IMR-90 (cell line): ENCODE results near the gene DOLPP1. TPM values are rescaled to one million over a fixed set of nuclear protein-coding genes. Genes with fewer than 3 reads are reported as not detected.

Experiments used
- ATAC-seq: fragments of 200-7000 bp; cut with Tn5 transposase; 2 replicates; pipeline ENCODE4 v1.9.1; 2020; ENCODE audit warnings: low read depth, mild to moderate bottlenecking, moderate library complexity
- BruUV-seq: library from RNA; stranded (reverse); fragments of 400-500 nt; replicated peaks from 2 replicates; lab custom pipeline; 2021; lab: Mats Ljungman, UMichigan
- CTCF ChIA-PET: fragments of 300-600 bp; formaldehyde crosslinking; extraction: SDS; loops from one replicate; lab custom pipeline; 2021; ENCODE audit warnings: antibody characterized with exemption; lab: Yijun Ruan, JAX
- POLR2A ChIA-PET: fragments of 300-600 bp; sonication (Branson Sonifier 250); formaldehyde crosslinking; loops from one replicate; lab custom pipeline; 2022; ENCODE audit warnings: antibody characterized with exemption; ENCODE audit not compliant: unreplicated experiment; lab: Charles Lee
- DNase-seq: peaks from one replicate; pipeline ENCODE4 v3.0.0; 2013
- H2AFZ ChIP-seq: replicated peaks from 2 replicates; pipeline ENCODE3; 2013; ENCODE audit warnings: low read length, mild to moderate bottlenecking; ENCODE audit not compliant: poor library complexity
- H2AK5ac ChIP-seq: 2 replicates; pipeline ENCODE4 v1.6.1; 2013; ENCODE audit warnings: low read depth, low read length, inconsistent platforms
- H2AK9ac ChIP-seq: replicated peaks from 2 replicates; pipeline ENCODE3; 2013; ENCODE audit warnings: mild to moderate bottlenecking, low read depth, low read length, moderate library complexity; ENCODE audit not compliant: poor library complexity
- H2BK120ac ChIP-seq: 2 replicates; pipeline ENCODE4 v1.6.1; 2013; ENCODE audit warnings: low read depth, low read length, inconsistent platforms
- H2BK15ac ChIP-seq: 3 replicates; pipeline ENCODE4 v1.6.1; 2013; ENCODE audit warnings: low read depth, low read length, inconsistent platforms
- H2BK20ac ChIP-seq: 2 replicates; pipeline ENCODE4 v1.6.1; 2013; ENCODE audit warnings: low read depth, mild to moderate bottlenecking, inconsistent platforms, low read length, moderate library complexity
- H2BK5ac ChIP-seq: 2 replicates; pipeline ENCODE4 v1.6.1; 2013; ENCODE audit warnings: mild to moderate bottlenecking, low read depth, low read length, inconsistent platforms; ENCODE audit not compliant: poor library complexity, severe bottlenecking
- H3K14ac ChIP-seq: replicated peaks from 2 replicates; pipeline ENCODE4 v1.6.1; 2013; ENCODE audit warnings: low read depth, low read length, inconsistent platforms
- H3K18ac ChIP-seq: 2 replicates; pipeline ENCODE4 v1.6.1; 2013; ENCODE audit warnings: low read depth, low read length, control low read depth
- H3K23ac ChIP-seq: 2 replicates; pipeline ENCODE4 v1.6.1; 2013; ENCODE audit warnings: low read depth, low read length, inconsistent platforms
- H3K27ac ChIP-seq: 2 replicates; pipeline ENCODE4 v1.5.1; 2013; ENCODE audit warnings: mild to moderate bottlenecking, control low read depth, low read length; ENCODE audit not compliant: insufficient read depth
- H3K27me3 ChIP-seq: 2 replicates; pipeline ENCODE4 v1.6.1; 2013; ENCODE audit warnings: low read length; ENCODE audit not compliant: control insufficient read depth, insufficient read depth
- H3K36me3 ChIP-seq: 2 replicates; pipeline ENCODE4 v1.6.1; 2013; ENCODE audit warnings: low read length, mixed read lengths; ENCODE audit not compliant: control insufficient read depth, insufficient read depth
- H3K4ac ChIP-seq: 2 replicates; pipeline ENCODE4 v1.6.1; 2013; ENCODE audit warnings: low read depth, low read length, inconsistent platforms
- H3K4me1 ChIP-seq: 2 replicates; pipeline ENCODE4 v1.6.1; 2013; ENCODE audit warnings: low read length, mixed read lengths; ENCODE audit not compliant: control insufficient read depth, insufficient read depth
- H3K4me2 ChIP-seq: 2 replicates; pipeline ENCODE4 v1.6.1; 2013; ENCODE audit warnings: low read depth, mild to moderate bottlenecking, control low read depth, low read length, moderate library complexity
- H3K4me3 ChIP-seq: 2 replicates; pipeline ENCODE4 v1.5.1; 2013; ENCODE audit warnings: low read depth, mild to moderate bottlenecking, control low read depth, low read length, moderate library complexity; ENCODE audit not compliant: insufficient read depth
- H3K56ac ChIP-seq: 2 replicates; pipeline ENCODE4 v1.6.1; 2013; ENCODE audit warnings: low read length, inconsistent platforms; ENCODE audit not compliant: insufficient read depth; ENCODE audit errors: extremely low read depth
- H3K79me1 ChIP-seq, 2 experiments: 2 replicates each; pipeline ENCODE4 v1.6.1; 2013; ENCODE audit warnings: low read length in 2 of 2, inconsistent platforms in 1 of 2, low read depth in 1 of 2
- H3K9ac ChIP-seq: 2 replicates; pipeline ENCODE4 v1.6.1; 2013; ENCODE audit warnings: low read depth, low read length, control low read depth
- H3K9me1 ChIP-seq: 2 replicates; pipeline ENCODE4 v1.6.1; 2013; ENCODE audit warnings: low read length, inconsistent platforms; ENCODE audit not compliant: insufficient read depth
- H3K9me3 ChIP-seq: 2 replicates; pipeline ENCODE4 v1.6.1; 2013; ENCODE audit warnings: low read length; ENCODE audit not compliant: control insufficient read depth, insufficient read depth
- H4K20me1 ChIP-seq: 2 replicates; pipeline ENCODE4 v1.6.1; 2013; ENCODE audit warnings: low read length, inconsistent platforms; ENCODE audit not compliant: insufficient read depth
- H4K5ac ChIP-seq: 2 replicates; pipeline ENCODE4 v1.6.1; 2013; ENCODE audit warnings: mild to moderate bottlenecking, low read depth, low read length, control low read depth
- H4K8ac ChIP-seq, 2 experiments: 2 replicates each; pipeline ENCODE4 v1.6.1; 2013; ENCODE audit warnings: low read depth in 2 of 2, low read length in 2 of 2, control low read depth in 1 of 2, inconsistent platforms in 1 of 2
- H4K91ac ChIP-seq: 2 replicates; pipeline ENCODE4 v1.6.1; 2013; ENCODE audit warnings: low read depth, low read length, inconsistent platforms; ENCODE audit not compliant: insufficient read depth
- CEBPB ChIP-seq: IDR thresholded peaks from 2 replicates; pipeline ENCODE4 v1.6.1; 2012; ENCODE audit warnings: low read depth, low read length, improper control_type of control experiment
- CTCF ChIP-seq: conservative IDR thresholded peaks from 2 replicates; pipeline ENCODE4 v1.5.1; 2012; ENCODE audit warnings: mild to moderate bottlenecking, low read depth, low read length, improper control_type of control experiment
- RCOR1 ChIP-seq: IDR thresholded peaks from 2 replicates; pipeline ENCODE4 v1.6.1; 2012; ENCODE audit warnings: mild to moderate bottlenecking, low read length, improper control_type of control experiment; ENCODE audit not compliant: insufficient replicate concordance
- USF2 ChIP-seq: fragments of 150-350 bp; IDR thresholded peaks from 2 replicates; pipeline ENCODE4 v1.6.1; 2017; ENCODE audit warnings: mild to moderate bottlenecking, antibody characterized with exemption, low read length, low read depth
- WGBS, 2 experiments: methylation state at CpG; one replicate each; pipeline versions ENCODE4 v1.1.5 to v1.1.7; 2013; ENCODE audit warnings: missing lambda C conversion rate in 2 of 2; ENCODE audit not compliant: insufficient read length in 1 of 2; ENCODE audit errors: extremely low coverage in 2 of 2; 5-methylcytosine and 5-hydroxymethylcytosine counted together
- dilution Hi-C: fragments of 300-500 bp; cut with HindIII; formaldehyde crosslinking; loops from one replicate; pipeline ENCODE4 v1.14.3; 2018; ENCODE audit warnings: low sequenced_read_pairs; ENCODE audit not compliant: unreplicated experiment
- in situ Hi-C: fragments of 300-500 bp; cut with MboI; formaldehyde crosslinking; loops from 3 replicates; pipeline ENCODE4 v1.14.3; 2019; ENCODE audit warnings: low sequenced_read_pairs, inconsistent platforms, mixed read lengths
- intact Hi-C: fragments of 100-400 bp; cut with micrococcal nuclease; formaldehyde crosslinking; loops from 2 replicates; pipeline ENCODE4 v1.10.0; 2022
- polyA plus RNA-seq, 3 experiments: library from polyadenylated mRNA; depleted of rRNA; stranded (reverse); fragments of >200 nt; gene quantifications; 2 replicates each; pipeline ENCODE4 v1.2.3, GENCODE V29; 2012; ENCODE audit warnings: low replicate concordance in 1 of 3
- total RNA-seq: library from RNA; depleted of rRNA; stranded (reverse); fragments of >200 nt; gene quantifications from 2 replicates; pipeline ENCODE4 v1.2.3, GENCODE V29; 2012

The DOLPP1 gene
- total and polyA plus RNA-seq, 2 of the 4 experiments (the other 2 are of a cell fraction): 7.0 to 16.5 TPM

DNA sequence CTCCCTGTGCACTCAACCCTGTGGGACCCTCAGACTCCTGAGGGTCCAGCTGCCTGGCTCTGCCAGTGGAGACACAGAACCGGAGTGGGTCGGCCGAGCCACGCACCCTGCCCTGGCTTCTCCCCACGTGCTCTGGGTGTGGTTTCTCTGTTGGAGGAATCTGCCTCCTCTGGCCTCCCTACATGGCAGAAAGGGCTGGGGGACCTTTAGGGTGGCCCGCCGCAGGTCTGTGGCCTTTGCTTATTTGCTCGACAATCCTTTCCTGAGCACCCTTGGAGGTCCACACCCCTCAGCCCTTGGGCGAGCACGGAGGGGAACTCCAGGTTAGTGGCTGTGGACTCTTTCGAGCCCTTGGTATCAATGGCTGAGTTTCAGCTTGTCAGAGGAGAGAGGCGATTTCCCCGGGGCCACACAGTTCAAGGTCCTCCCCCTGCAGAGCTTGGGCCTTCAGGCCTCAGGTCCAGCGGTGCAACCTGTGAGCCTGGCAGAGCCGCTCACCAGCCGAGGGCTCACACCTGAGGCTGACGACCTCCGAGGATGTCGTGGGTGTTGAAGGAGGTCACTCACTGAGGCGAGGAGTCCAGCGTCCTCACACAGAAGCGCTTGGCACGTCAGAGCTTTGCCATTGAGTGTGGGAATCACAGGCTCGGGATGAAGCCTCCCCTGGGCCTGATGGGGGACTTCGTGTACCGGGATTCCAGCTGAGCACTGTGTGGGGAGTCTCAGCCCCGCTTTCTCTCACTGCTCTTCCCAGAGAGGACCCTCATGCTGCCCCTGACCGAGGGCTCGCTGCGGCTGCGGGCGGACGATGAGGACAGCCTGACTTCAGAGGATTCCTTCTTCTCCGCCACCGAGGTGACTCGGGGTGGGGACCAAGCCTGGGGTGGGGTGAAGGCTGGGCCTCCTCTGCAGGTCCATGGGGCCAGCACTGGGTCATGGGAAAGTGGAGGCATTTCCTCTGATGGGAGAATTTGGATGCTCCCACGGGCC lies 20.8 kb upstream of the DOLPP1 start (continued):
- TF ChIP-seq CTCF: no peak

DNA sequence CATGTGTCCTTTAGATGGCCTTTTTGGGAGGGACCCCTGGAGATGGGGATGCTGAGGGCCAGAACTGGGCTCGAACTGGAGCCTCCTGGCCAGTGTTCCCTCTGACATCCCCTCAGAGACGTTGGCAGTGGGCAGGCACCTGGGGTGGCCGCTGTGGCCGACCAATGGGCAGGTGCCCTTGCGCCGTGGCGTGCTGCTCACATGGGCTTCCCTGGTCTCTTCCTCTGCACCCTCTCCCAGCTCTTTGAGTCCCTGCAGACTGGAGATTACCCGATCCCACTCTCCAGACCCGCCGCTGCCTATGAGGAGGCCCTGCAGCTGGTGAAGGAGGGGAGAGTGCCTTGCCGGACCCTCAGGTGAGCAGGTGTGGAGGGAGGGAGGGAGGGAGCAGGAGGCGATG lies 19.9 kb upstream of the DOLPP1 start:
- intact Hi-C loops (no loop called here), in situ Hi-C loops (no loop called here), dilution Hi-C loops (no loop called here)
- H3K79me1 ChIP-seq: peaks cover 0 to 11% of the 10 kb centered on the region in 2 experiments; a peak in 1 of 4 replicates
- H3K36me3 ChIP-seq: peaks cover 48% of the 10 kb centered on the region
- H2BK120ac ChIP-seq: no peak overlapping the region
- no peak overlapping the region for H3K23ac ChIP-seq
- H4K5ac ChIP-seq: no peak overlapping the region
- H2BK5ac ChIP-seq: no peak overlapping the region
- no peak overlapping the region for H2BK15ac ChIP-seq
- no peak overlapping the region for H2AK9ac ChIP-seq
- ATAC-seq (no peak), DNase-seq (no peak)
- H3K56ac ChIP-seq: no peak overlapping the region
- no peak overlapping the region for H2AK5ac ChIP-seq
- BruUV-seq: no TSS peak
- H3K4me3 ChIP-seq: no peak overlapping the region
- no peak overlapping the region for H3K4ac ChIP-seq
- ChIA-PET POLR2A (no interaction called here), CTCF (no interaction called here)
- H3K4me1 ChIP-seq: no peaks in the 10 kb centered on the region
- no peak overlapping the region for H2AFZ ChIP-seq
- no peaks in the 10 kb centered on the region for H3K27me3 ChIP-seq
- H2BK20ac ChIP-seq: no peak overlapping the region
- H4K91ac ChIP-seq: no peak overlapping the region
- no peak overlapping the region for H3K9ac ChIP-seq
- H3K9me3 ChIP-seq: no peaks in the 10 kb centered on the region
- TF ChIP-seq RCOR1: no peak
- TF ChIP-seq USF2: no peak
- no peak for TF ChIP-seq CEBPB
- no peak overlapping the region for H4K8ac ChIP-seq
- H3K18ac ChIP-seq: no peak overlapping the region
- no peaks in the 10 kb centered on the region for H4K20me1 ChIP-seq
- no peak overlapping the region for H3K14ac ChIP-seq
- WGBS, 2 experiments: 87% methylated on average over 9 of the region's 12 CpGs; no CpG with 5 or more reads in 1 of the 2 experiments
- no peaks in the 10 kb centered on the region for H3K9me1 ChIP-seq
- H3K27ac ChIP-seq: no peak overlapping the region
- no peak overlapping the region for H3K4me2 ChIP-seq
